HepG2 (cell line): ENCODE data around the gene NUDT15. TPM values are rescaled to one million over a fixed set of nuclear protein-coding genes. Genes with fewer than 3 reads are reported as not detected.

Experiments
- ATAC-seq: fragments of 200-7000 bp; cut with Tn5 transposase; 3 replicates; pipeline ENCODE4 v1.9.1; 2020; ENCODE audit warnings: mild to moderate bottlenecking, moderate library complexity
- BruUV-seq: library from RNA; stranded (reverse); fragments of 400-500 nt; replicated peaks from 2 replicates; lab custom pipeline; 2021; lab: Mats Ljungman, UMichigan
- CTCF ChIA-PET: fragments of 300-600 bp; formaldehyde crosslinking; extraction: SDS; loops from one replicate; lab custom pipeline; 2021; ENCODE audit warnings: low total read pairs, inconsistent platforms, low intra/inter-chr PET ratio; lab: Yijun Ruan, JAX
- POLR2A ChIA-PET: fragments of 350-600 bp; sonication (Branson Sonifier 250); formaldehyde crosslinking; loops from one replicate; lab custom pipeline; 2020; ENCODE audit warnings: antibody characterized with exemption, inconsistent platforms; lab: Yijun Ruan, JAX
- DNase-seq: peaks from one replicate; pipeline ENCODE4 v3.0.0-alpha.2; 2015; ENCODE audit warnings: low spot score
- FAIRE-seq: peaks from 3 replicates; lab custom pipeline; 2011; peaks lifted over from hg19 to GRCh38; lab: Jason Lieb, UNC
- H2AFZ ChIP-seq: one replicate; pipeline ENCODE4 v1.6.1; 2011; ENCODE audit warnings: low read length, inconsistent platforms
- H3K27ac ChIP-seq: fragments of 300-600 bp; 3 replicates; pipeline ENCODE4 v1.8.0; 2011; ENCODE audit warnings: mixed run types, mild to moderate bottlenecking, mixed read lengths, low read length, inconsistent platforms; ENCODE audit not compliant: insufficient read depth; ENCODE audit errors: extremely low read length
- H3K27me3 ChIP-seq, 2 experiments: fragments of 200-600 bp in 1 of 2; 2 replicates in 1 of 2; 3 replicates in 1 of 2; pipeline versions ENCODE4 v1.6.0 to v1.8.0; 2011; ENCODE audit warnings: low read length in 2 of 2, mild to moderate bottlenecking in 2 of 2, moderate library complexity in 2 of 2, inconsistent platforms in 1 of 2; ENCODE audit not compliant: insufficient read depth in 2 of 2, control insufficient read depth in 1 of 2
- H3K36me3 ChIP-seq, 2 experiments: fragments of 200-600 bp in 1 of 2; replicated peaks in 1 of 2; 2 replicates in 1 of 2; 3 replicates in 1 of 2; pipeline versions ENCODE4 v1.5.1 to v1.8.0; 2011; ENCODE audit warnings: low read length in 2 of 2, inconsistent platforms in 1 of 2; ENCODE audit not compliant: insufficient read depth in 2 of 2, control insufficient read depth in 1 of 2
- H3K4me1 ChIP-seq: 2 replicates; pipeline ENCODE4 v1.5.1; 2012; ENCODE audit warnings: low read length, inconsistent platforms; ENCODE audit not compliant: insufficient read depth
- H3K4me2 ChIP-seq: 2 replicates; pipeline ENCODE4 v1.6.0; 2011; ENCODE audit warnings: low read depth, low read length, inconsistent platforms
- H3K4me3 ChIP-seq, 3 experiments: fragments of 200-600 bp in 1 of 3; sonication (generic), shearing (Covaris generic) in 1 of 3; replicated peaks in 1 of 3; 2 replicates each; pipeline ENCODE4 v1.5.1; 2011 to 2016; ENCODE audit warnings: low read length in 3 of 3, inconsistent platforms in 2 of 3, low read depth in 2 of 3, mild to moderate bottlenecking in 2 of 3, control low read depth in 1 of 3, mixed read lengths in 1 of 3; ENCODE audit not compliant: insufficient read depth in 1 of 3
- H3K79me2 ChIP-seq: one replicate; pipeline ENCODE4 v1.6.1; 2011; ENCODE audit warnings: low read length, inconsistent platforms; ENCODE audit not compliant: insufficient read depth
- H3K9ac ChIP-seq: 2 replicates; pipeline ENCODE4 v1.6.0; 2011; ENCODE audit warnings: mild to moderate bottlenecking, low read depth, low read length, inconsistent platforms; ENCODE audit not compliant: insufficient read depth
- H3K9me3 ChIP-seq: 2 replicates; pipeline ENCODE4 v1.5.1; 2012; ENCODE audit warnings: mild to moderate bottlenecking, low read length
- H4K20me1 ChIP-seq: 2 replicates; pipeline ENCODE4 v1.6.0; 2011; ENCODE audit warnings: inconsistent platforms, mild to moderate bottlenecking, low read length, moderate library complexity; ENCODE audit not compliant: insufficient read depth
- CC2D1A ChIP-seq: sonication (generic); formaldehyde crosslinking; IDR thresholded peaks from 2 replicates; pipeline ENCODE4 v1.8.1; 2023; ENCODE audit warnings: mild to moderate bottlenecking, missing genetic modification reagents
- CCAR2 ChIP-seq: fragments of 200-400 bp; formaldehyde crosslinking; optimal IDR thresholded peaks from 2 replicates; pipeline ENCODE3; 2018; ENCODE audit warnings: low read depth, mild to moderate bottlenecking, low read length, moderate library complexity
- HBP1 ChIP-seq: IDR thresholded peaks from 2 replicates; pipeline ENCODE4 v1.6.1; 2016; ENCODE audit warnings: low read depth, control low read depth
- JUND ChIP-seq: sonication (generic); formaldehyde crosslinking; IDR thresholded peaks from 2 replicates; pipeline ENCODE4 v1.8.0; 2022; ENCODE audit warnings: mild to moderate bottlenecking, missing genetic modification reagents
- KDM5B ChIP-seq: sonication (generic); formaldehyde crosslinking; IDR thresholded peaks from 2 replicates; pipeline ENCODE4 v1.4.0; 2020; ENCODE audit warnings: missing genetic modification reagents, mild to moderate bottlenecking, borderline replicate concordance
- MTF1 ChIP-seq: sonication (generic); formaldehyde crosslinking; IDR thresholded peaks from 2 replicates; pipeline ENCODE4 v1.5.0; 2020; ENCODE audit warnings: missing genetic modification reagents
- SMARCE1 ChIP-seq: fragments of 450-650 bp; IDR thresholded peaks from 2 replicates; pipeline ENCODE4 v1.6.1; 2017; ENCODE audit warnings: borderline replicate concordance
- SSRP1 ChIP-seq: IDR thresholded peaks from 2 replicates; pipeline ENCODE4 v1.6.1; 2016; ENCODE audit warnings: control low read depth
- TP53 ChIP-seq: sonication (generic); formaldehyde crosslinking; conservative IDR thresholded peaks from 2 replicates; pipeline ENCODE4 v1.4.0; 2020; ENCODE audit warnings: missing genetic modification reagents
- in situ Hi-C: cut with HindIII; loops from 2 replicates; pipeline ENCODE4 v1.10.0; 2017; ENCODE audit warnings: low pct_unique_long_range_greater_than_20kb; ENCODE audit not compliant: extremely low pct_ligation_motif_present
- intact Hi-C: fragments of 100-400 bp; cut with micrococcal nuclease; formaldehyde crosslinking; loops from one replicate; pipeline ENCODE4 v1.10.0; 2022; ENCODE audit not compliant: unreplicated experiment
- polyA plus RNA-seq, 8 experiments: library from polyadenylated mRNA; depleted of rRNA in 3 of 8; stranded (reverse) in 7 of 8; unstranded in 1 of 8; fragments of >200 nt; fragmentation: Illumina TruSeq in 4 of 8; extraction: Trizol in 4 of 8; gene quantifications; 2 replicates each; pipeline versions ENCODE4 v1.2.1 to v1.2.3, GENCODE V29; 2011 to 2016; ENCODE audit warnings: low read depth in 4 of 8, missing spikeins in 1 of 8, mixed read lengths in 1 of 8; ENCODE audit not compliant: insufficient read depth in 1 of 8
- total RNA-seq, 5 experiments: library from RNA; depleted of rRNA; stranded (reverse); fragments of >200 nt; fragmentation: Illumina TruSeq; extraction: Trizol; gene quantifications; 2 replicates each; pipeline ENCODE4 v1.2.3, GENCODE V29; 2016; ENCODE audit warnings: low read depth in 1 of 5
- TF ChIP-seq, protein P1 (sequence below): sonication (generic); formaldehyde crosslinking; IDR thresholded peaks from 2 replicates; pipeline ENCODE4 v1.4.0; 2020; ENCODE audit warnings: missing genetic modification reagents
- TF ChIP-seq, protein P2 (sequence below): sonication (generic); formaldehyde crosslinking; IDR thresholded peaks from one replicate; pipeline ENCODE4 v1.5.1; 2020; ENCODE audit warnings: mild to moderate bottlenecking, missing genetic modification reagents; ENCODE audit errors: not compliant biosample characterization

NUDT15 gene
- total and polyA plus RNA-seq, 2 of the 13 experiments (the other 11 are each of a cell fraction or from before 2014, with no cell fraction given): 21.3 to 47.3 TPM

DNA sequence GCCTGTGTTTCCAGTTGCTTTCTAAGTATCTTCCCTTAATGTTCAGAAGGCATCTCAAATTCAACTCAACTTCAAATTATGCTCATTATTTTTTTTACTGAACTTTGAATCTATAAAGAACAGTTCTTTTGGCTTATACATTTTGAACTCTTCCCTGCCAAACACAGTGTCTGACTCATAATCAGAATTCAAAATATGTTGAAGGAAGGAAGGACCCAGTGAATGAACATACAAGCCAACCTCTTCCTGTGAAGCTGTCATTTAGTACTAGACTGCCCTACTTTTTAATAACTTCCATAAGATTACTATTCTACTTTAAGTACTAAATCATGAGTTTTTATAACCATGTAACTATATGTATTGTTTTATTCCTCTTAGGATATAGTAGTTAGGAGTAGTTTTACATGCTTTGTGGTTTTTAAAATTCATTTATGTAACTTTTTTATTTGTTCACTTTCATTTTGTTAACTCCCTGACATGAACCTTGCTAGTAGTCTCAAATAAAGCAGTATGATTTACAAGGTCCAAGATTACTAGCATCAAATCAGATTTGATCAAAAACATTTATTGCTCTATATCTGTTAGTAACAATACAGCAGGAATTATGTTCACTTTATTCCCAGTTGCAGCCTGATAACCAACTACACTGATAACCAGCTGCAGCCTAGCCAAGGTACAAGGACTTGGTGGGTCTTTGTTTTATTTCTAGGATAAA, 6.4 kb downstream of the NUDT15 start:
- in situ Hi-C loops: no loop called here
- peaks cover 0 to 26% of the 10 kb centered on the region in 2 experiments; a peak in 3 of 5 replicates for H3K36me3 ChIP-seq
- CTCF ChIA-PET: no interaction called here
- no peak for TF ChIP-seq KDM5B (CRISPR knock-in tag)
- TF ChIP-seq, protein P1, sequence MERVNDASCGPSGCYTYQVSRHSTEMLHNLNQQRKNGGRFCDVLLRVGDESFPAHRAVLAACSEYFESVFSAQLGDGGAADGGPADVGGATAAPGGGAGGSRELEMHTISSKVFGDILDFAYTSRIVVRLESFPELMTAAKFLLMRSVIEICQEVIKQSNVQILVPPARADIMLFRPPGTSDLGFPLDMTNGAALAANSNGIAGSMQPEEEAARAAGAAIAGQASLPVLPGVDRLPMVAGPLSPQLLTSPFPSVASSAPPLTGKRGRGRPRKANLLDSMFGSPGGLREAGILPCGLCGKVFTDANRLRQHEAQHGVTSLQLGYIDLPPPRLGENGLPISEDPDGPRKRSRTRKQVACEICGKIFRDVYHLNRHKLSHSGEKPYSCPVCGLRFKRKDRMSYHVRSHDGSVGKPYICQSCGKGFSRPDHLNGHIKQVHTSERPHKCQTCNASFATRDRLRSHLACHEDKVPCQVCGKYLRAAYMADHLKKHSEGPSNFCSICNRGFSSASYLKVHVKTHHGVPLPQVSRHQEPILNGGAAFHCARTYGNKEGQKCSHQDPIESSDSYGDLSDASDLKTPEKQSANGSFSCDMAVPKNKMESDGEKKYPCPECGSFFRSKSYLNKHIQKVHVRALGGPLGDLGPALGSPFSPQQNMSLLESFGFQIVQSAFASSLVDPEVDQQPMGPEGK (CRISPR knock-in tag): no peak
- TF ChIP-seq CC2D1A (CRISPR knock-in tag): no peak
- TF ChIP-seq, protein P2, sequence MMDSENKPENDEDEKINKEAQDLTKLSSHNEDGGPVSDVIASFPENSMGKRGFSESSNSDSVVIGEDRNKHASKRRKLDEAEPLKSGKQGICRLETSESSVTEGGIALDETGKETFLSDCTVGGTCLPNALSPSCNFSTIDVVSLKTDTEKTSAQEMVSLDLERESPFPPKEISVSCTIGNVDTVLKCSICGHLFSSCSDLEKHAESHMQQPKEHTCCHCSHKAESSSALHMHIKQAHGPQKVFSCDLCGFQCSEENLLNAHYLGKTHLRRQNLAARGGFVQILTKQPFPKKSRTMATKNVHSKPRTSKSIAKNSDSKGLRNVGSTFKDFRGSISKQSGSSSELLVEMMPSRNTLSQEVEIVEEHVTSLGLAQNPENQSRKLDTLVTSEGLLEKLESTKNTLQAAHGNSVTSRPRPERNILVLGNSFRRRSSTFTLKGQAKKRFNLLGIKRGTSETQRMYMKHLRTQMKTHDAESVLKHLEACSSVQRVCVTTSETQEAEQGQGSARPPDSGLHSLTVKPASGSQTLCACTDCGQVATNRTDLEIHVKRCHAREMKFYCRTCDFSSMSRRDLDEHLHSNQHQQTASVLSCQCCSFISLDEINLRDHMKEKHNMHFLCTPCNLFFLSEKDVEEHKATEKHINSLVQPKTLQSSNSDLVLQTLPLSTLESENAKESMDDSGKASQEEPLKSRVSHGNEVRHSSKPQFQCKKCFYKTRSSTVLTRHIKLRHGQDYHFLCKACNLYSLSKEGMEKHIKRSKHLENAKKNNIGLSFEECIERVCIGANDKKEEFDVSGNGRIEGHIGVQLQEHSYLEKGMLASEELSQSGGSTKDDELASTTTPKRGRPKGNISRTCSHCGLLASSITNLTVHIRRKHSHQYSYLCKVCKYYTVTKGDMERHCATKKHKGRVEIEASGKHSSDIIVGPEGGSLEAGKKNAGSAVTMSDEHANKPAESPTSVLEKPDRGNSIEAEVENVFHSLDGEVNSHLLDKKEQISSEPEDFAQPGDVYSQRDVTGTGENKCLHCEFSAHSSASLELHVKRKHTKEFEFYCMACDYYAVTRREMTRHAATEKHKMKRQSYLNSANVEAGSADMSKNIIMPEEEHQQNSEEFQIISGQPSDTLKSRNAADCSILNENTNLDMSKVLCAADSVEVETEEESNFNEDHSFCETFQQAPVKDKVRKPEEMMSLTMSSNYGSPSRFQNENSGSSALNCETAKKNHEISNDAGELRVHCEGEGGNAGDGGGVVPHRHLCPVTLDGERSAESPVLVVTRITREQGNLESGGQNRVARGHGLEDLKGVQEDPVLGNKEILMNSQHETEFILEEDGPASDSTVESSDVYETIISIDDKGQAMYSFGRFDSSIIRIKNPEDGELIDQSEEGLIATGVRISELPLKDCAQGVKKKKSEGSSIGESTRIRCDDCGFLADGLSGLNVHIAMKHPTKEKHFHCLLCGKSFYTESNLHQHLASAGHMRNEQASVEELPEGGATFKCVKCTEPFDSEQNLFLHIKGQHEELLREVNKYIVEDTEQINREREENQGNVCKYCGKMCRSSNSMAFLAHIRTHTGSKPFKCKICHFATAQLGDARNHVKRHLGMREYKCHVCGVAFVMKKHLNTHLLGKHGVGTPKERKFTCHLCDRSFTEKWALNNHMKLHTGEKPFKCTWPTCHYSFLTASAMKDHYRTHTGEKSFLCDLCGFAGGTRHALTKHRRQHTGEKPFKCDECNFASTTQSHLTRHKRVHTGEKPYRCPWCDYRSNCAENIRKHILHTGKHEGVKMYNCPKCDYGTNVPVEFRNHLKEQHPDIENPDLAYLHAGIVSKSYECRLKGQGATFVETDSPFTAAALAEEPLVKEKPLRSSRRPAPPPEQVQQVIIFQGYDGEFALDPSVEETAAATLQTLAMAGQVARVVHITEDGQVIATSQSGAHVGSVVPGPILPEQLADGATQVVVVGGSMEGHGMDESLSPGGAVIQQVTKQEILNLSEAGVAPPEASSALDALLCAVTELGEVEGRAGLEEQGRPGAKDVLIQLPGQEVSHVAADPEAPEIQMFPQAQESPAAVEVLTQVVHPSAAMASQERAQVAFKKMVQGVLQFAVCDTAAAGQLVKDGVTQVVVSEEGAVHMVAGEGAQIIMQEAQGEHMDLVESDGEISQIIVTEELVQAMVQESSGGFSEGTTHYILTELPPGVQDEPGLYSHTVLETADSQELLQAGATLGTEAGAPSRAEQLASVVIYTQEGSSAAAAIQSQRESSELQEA (CRISPR knock-in tag): no peak
- TF ChIP-seq HBP1 (CRISPR knock-in tag): no peak
- TF ChIP-seq JUND: no peak
- no peak for TF ChIP-seq SSRP1 (CRISPR knock-in tag)
- no peak for TF ChIP-seq SMARCE1
- TF ChIP-seq TP53: no peak
- no peak for TF ChIP-seq MTF1 (CRISPR knock-in tag)
- TF ChIP-seq CCAR2: no peak

More for the DNA sequence above, 6.4 kb downstream of the NUDT15 start:
- ATAC-seq (no peak), FAIRE-seq (no peak), DNase-seq (no peak)
- no TSS peak for BruUV-seq
- Histone ChIP-seq H3K79me2 (peaks cover 5% of the 10 kb centered on the region), H3K9me3 (no peaks in the 10 kb centered on the region), H3K4me3 (no peak overlapping the region), H3K27me3 (no peaks in the 10 kb centered on the region), H3K4me2 (no peak overlapping the region), H3K9ac (no peak overlapping the region), H3K4me1 (peaks cover 17% of the 10 kb centered on the region), H4K20me1 (no peaks in the 10 kb centered on the region), H2AFZ (no peak overlapping the region), H3K27ac (no peak overlapping the region)
- POLR2A ChIA-PET: interaction anchor here (0.8 kb wide), 1 partner anchor 43 kb away, joined by 3 read pairs; the partner anchor contains the start of gene SUCLA2
- intact Hi-C loops: loop anchor here (5.0 kb wide), 1 partner anchor 1072 kb away; no protein-coding TSS in a partner anchor
